ENCODE measurements around the gene AGPAT3.
"Not testable (repeated sequence)": the region's sequence is repeated elsewhere in the genome, so short reads cannot be mapped to it uniquely, and the experiment has no call there.

The AGPAT3 gene

DNA sequence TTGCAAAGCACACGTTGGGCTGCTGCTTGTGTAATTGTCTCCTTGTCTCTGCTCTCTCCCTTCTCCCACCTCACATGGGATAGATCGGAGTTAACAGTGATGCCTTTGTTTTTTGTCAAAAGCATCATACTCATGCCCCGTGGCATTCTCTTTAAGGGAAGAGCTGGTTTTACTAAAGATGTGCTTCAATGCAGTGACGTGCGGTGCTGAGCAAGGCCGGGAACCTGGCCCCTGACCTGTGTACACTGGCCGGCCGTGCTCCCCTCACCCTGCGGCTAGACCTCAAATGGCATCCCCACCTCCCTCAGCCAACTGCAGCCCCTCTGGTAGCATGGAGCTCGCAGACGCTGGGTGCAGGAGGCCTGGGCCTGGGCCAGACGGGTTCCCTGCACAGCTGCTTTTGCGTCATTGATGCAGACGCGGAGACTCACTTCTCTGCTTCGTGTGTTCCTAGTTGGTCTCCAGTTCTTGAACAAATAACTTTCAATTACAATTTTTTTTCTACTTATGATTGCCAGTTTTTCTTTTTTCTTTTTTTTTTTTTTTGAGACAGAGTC is 19.9 kb downstream of the AGPAT3 start:
- DNase-seq: no peak

- no peak for DNase-seq
Measured at GRCh38 chr21:43885721-43886120, 20.7 kb downstream of the AGPAT3 start.

DNA sequence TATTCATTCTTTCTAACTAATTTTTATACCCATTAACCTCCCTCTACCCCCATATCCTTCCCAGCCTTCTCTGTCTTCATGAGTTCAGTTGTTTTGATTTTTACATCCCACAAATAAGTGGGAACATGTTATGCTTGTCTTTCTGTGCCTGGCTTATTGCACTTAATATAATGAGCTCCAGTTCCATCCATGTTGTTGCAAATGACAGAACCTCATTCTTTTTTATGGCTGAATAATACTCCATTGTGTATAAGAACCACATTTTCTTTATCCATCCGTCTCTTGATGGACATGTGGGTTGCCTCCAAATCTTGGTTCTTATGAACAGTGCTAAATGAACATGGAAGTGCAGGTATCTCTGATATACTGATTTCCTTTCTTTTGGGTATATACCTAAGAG is 21.5 kb downstream of the AGPAT3 start:
- DNase-seq: no peak

GRCh38 chr21:43889069-43889468 is 24.0 kb downstream of the AGPAT3 start:
- DNase-seq: no peak

- no peak for DNase-seq
Measured at GRCh38 chr21:43890042-43890441, 25.0 kb downstream of the AGPAT3 start.

GRCh38 chr21:43892334-43892733 is 27.3 kb downstream of the AGPAT3 start:
- no peak for DNase-seq

DNA sequence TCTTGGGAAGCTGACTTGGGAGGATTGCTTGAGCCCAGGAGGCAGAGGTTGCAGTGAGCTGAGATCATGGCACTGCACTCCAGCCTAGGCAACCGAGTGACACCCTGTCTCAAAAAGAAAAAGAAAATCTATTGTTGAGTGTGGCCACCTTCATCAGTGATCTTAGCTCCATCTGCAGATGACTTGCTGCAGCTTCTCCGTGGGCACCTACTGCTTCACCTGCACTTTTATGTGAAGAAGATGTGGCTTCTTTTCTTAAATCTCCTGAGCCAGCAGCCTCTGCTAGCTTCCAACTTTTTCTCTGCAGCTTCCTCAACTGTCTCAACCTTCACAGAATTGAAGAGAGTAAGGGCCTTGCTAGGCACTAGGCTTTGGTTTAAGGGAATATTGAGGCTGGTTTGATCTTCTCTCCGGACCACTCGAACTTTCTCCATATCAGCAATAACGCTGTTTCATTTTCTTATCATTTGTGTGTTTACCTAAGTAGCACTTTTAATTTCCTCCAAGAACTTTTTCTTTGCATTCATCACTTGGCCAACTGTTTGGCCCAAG is 28.0 kb downstream of the AGPAT3 start:
- no peak for DNase-seq

GRCh38 chr21:43893536-43894205 is 28.6 kb downstream of the AGPAT3 start:
- no peak for DNase-seq

GRCh38 chr21:43894206-43894577 is 29.2 kb downstream of the AGPAT3 start:
- DNase-seq: no peak

DNA sequence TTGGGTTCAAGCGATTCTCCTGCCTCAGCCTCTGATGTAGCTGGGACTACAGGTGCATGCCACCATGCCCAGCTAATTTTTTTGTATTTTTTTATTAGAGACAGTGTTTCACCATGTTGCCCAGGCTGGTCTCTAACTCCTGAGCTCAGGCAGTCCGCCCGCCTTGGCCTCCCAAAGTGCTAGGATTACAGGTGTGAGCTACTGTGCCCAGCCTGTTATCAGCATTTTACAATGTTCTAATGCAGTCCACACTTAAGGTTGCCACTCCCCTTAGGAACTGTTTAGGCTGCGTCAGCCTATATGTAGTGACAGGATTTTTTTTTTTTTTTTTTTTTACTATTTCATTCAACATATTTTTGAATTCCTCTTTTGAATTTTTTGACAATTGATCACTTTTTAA is 30.2 kb downstream of the AGPAT3 start:
- no peak for DNase-seq

- not testable (repeated sequence) for DNase-seq
Measured at GRCh38 chr21:43896696-43897299, 31.8 kb downstream of the AGPAT3 start.

GRCh38 chr21:43899307-43900077 is 34.5 kb downstream of the AGPAT3 start:
- no peak for DNase-seq

DNA sequence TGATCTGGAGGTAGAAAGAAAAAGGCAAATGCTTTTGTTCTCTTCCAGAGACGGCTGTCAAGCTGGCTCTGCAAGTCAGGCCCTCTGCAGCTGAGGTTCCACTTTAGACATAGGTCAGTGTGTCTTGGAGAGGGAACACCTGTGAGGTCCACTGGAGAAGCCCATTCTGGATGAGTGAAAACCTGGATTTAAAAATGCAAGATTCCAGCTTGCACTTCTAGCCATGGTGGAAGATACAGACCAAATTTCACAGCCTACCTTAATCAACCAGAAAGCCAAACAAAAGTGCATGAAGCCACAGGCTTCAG is 35.0 kb downstream of the AGPAT3 start:
- DNase-seq: no peak

- no peak for DNase-seq
Measured at GRCh38 chr21:43900690-43901089, 35.7 kb downstream of the AGPAT3 start.

GRCh38 chr21:43902441-43902840 is 37.4 kb downstream of the AGPAT3 start:
- DNase-seq: no peak

DNA sequence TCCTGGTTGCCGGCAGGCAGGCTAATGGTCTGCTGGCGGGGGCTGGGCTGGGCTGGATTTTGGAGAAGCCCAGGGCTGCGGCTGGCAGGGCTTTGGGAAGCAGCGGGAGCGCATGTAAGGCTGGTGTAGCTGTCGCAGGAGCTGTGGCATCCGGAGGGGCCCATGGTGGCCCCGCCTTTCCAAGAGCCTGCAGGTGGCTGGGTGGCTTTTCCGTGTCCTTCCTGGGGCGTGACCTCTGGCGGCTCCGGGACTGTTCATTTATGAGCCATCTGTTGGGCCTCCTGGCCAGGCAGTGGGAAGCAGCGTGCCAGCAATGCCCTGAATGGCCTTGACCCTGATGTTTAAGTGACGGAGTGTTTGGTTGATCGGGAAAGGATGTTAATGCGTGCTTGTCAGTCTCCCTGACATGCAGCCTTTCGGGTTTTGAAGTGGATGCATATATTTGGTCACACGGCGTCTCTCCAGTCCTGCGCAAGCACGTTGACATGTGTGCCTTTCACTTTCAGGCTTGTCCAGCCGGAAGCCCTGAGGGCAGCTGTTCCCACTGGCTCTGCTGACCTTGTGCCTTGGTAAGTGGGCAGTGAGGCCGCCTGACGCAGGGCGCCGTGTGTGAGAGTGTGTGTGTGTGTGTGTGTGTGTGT is 38.5 kb downstream of the AGPAT3 start:
- DNase-seq: no peak

- DNase-seq: no peak
Measured at GRCh38 chr21:43904331-43904781, 39.3 kb downstream of the AGPAT3 start.

GRCh38 chr21:43905726-43906455 is 40.9 kb downstream of the AGPAT3 start:
- DNase-seq: no peak

DNA sequence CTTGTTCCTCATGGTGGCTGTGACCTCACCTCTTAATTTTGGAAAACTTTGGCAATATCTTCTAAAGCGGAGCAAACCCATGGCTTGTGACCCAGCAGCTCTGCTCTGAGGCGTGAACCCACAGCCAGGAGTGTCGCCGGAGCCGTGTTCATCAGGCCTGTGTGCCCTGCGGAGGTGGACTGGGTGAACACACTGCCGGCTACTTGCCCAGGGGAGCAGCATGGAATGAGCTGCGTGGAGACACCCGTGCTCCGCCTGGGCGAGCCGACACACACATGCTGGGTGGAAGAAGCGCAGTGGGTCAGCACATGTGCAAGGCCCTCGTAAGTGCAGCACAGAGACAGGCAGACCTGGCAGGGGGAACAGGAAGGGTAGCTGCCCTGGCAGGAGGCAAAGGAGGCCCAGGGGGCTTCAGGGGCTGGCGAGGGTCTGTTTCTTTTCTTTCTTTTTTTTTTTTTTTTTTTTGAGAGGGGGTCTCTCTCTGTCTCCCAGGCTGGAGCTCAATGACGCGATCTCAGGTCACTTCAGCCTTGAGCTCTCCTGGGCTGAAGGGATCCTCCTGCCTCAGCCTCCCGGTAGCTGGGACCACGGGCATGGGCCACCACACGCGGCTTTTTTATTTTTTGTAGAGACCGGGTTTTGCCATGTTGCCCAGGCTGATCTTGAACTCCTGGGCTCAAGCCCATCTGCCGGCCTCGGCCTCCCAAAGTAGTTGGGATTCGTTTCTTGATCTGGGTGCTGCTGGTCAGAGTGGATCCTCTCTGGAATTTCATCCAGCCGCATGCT is 41.8 kb downstream of the AGPAT3 start:
- DNase-seq: no peak

- no peak for DNase-seq
Measured at GRCh38 chr21:43907751-43908150, 42.7 kb downstream of the AGPAT3 start.

DNA sequence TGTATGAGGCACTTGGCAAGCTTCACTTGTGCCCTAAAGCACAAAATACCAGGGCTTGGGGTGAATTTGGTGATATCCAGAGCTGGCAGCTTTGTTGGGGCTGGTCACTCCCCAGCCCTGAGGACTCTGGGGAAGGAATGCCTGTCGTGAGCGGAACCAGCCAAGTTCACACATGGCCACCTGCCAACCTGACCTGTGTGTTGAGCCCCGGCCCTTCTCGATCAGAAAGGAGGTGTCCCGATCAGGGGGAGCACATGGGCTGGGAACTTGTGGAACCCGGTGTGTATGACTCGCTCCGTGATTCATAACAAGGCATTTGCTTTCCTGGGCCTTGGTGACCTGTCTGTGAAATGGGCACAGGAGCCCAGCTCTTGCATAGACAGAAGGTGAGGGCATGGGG is 43.1 kb downstream of the AGPAT3 start:
- DNase-seq: no peak

All from femur (tissue), 1 donor.